LoVo (cell line): ENCODE results near the gene TMEM181.
"Not testable (repeated sequence)": the region's sequence is repeated elsewhere in the genome, so short reads cannot be mapped to it uniquely, and the experiment has no call there.

Experiments used
- DNase-seq: peaks from one replicate; pipeline ENCODE4 v3.0.0-alpha.2; 2016; ENCODE audit warnings: low spot score

TMEM181 gene

GRCh38 chr6:158559895-158560835 is at the start of gene TMEM181:
TSS of gene TMEM181 (plus strand) at chr6:158560091. CDS start at chr6:158560225, 134 bp downstream.
- DNase-seq, result peak; percentile 89

GRCh38 chr6:158512809-158513208 is 47.1 kb upstream of the TMEM181 start:
- no peak for DNase-seq

GRCh38 chr6:158514176-158514575 is 45.7 kb upstream of the TMEM181 start:
- no peak for DNase-seq

- no peak for DNase-seq
Measured at GRCh38 chr6:158514991-158515390, 44.9 kb upstream of the TMEM181 start.

- no peak for DNase-seq
Measured at GRCh38 chr6:158516098-158516497, 43.8 kb upstream of the TMEM181 start.

- DNase-seq, result no peak
Measured at GRCh38 chr6:158517038-158517437, 42.9 kb upstream of the TMEM181 start.

GRCh38 chr6:158517581-158517980 is 42.3 kb upstream of the TMEM181 start:
- DNase-seq, result no peak

- peak; percentile 81 for DNase-seq
Measured at GRCh38 chr6:158518191-158519127, 41.4 kb upstream of the TMEM181 start.

- DNase-seq, result no peak
Measured at GRCh38 chr6:158519300-158519699, 40.6 kb upstream of the TMEM181 start.

- DNase-seq, result no peak
Measured at GRCh38 chr6:158519761-158520160, 40.1 kb upstream of the TMEM181 start.

- not testable (repeated sequence) for DNase-seq
Measured at GRCh38 chr6:158520975-158521374, 38.9 kb upstream of the TMEM181 start.

GRCh38 chr6:158521759-158522158 is 38.1 kb upstream of the TMEM181 start:
- DNase-seq, result no peak

- no peak for DNase-seq
Measured at GRCh38 chr6:158522616-158523015, 37.3 kb upstream of the TMEM181 start.

GRCh38 chr6:158524311-158524710 is 35.6 kb upstream of the TMEM181 start:
- DNase-seq, result no peak

- DNase-seq, result not testable (repeated sequence)
Measured at GRCh38 chr6:158527858-158528257, 32.0 kb upstream of the TMEM181 start.

GRCh38 chr6:158528826-158529225 is 31.1 kb upstream of the TMEM181 start:
- no peak for DNase-seq

GRCh38 chr6:158529629-158530028 is 30.3 kb upstream of the TMEM181 start:
- no peak for DNase-seq

- no peak for DNase-seq
Measured at GRCh38 chr6:158531566-158531965, 28.3 kb upstream of the TMEM181 start.

GRCh38 chr6:158531970-158532369 is 27.9 kb upstream of the TMEM181 start:
- no peak for DNase-seq

- peak; percentile 82 for DNase-seq
Measured at GRCh38 chr6:158536084-158536890, 23.6 kb upstream of the TMEM181 start.

- no peak for DNase-seq
Measured at GRCh38 chr6:158536891-158537798, 22.7 kb upstream of the TMEM181 start.
